GM18861 (cell line): ENCODE results near the gene TBC1D24.

Experiments
- ATAC-seq: cut with Tn5 transposase; IDR thresholded peaks from one replicate; pipeline ENCODE4 v1.9.1; 2021; ENCODE audit not compliant: unreplicated experiment

TBC1D24 gene

DNA sequence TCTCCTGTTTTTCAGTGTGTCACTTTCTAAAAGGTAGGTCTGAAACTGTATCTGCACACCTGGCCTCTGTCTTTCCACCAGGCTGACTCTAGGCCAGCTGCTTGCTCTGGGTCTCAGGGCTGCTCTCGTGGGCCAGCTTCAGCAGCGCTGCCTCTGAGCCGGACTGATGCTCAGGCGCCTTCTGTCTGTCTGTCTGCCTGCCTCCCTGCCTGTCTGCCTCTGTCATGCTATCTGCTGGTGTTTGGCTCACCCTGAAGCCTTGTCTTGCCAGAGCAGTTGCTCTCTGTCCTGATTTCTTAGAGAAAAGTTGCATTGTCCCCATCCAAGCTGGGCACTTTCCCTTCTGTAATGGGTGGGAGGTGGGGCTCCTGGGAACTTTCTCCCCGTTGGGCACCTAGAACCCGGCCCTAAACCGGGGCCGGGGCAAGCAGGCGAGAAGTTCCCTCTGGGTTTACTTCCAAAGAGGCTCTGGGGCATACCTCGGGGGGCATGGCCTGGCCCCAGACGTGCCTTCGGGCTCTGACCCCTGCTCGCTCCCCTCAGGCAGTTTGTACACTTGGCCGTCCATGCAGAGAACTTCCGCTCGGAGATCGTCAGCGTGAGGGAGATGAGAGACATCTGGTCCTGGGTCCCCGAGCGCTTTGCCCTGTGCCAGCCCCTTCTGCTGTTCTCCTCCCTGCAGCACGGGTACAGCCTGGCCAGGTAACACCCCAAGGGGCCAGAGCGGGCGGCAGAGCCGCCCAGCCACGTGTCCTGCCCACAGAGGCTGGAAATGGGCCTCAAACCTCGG, 23.0 kb downstream of the TBC1D24 start:
- no peak for ATAC-seq

DNA sequence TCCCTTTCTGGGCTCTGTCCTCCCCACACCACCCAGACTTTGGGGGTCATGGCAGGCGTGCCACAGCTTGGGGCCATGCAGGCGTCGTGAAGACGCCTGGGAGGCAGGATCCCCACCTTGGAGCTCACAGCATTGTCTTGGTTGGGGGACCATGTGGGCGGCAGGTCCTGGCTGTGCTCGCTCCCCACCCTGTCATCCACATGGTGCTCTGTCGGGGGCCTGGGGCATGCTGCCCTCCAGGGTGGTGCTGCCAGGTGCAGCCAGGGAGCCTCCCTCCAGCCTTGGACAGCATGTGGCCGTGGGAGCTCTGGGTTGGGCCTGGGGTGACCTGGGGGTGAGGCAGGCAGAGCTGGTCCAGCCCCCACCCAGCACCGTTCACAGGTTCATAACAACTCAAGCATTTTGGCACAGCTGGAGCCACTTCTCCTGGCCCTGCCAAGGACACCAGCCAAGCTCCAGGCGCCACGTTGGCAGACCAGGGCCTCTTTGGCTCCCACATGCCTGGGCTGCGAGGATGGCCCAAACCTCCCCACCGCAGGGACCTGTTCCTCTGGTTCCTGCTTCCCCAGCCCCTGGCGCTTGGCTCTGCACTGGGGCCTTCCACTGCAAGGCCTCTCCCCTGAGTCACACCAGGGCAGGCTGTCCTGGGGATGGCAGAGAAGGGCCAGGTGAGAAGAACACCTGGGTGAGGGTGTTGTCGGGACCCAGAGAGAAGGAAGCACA, 23.8 kb downstream of the TBC1D24 start:
- no peak for ATAC-seq

- no peak for ATAC-seq
Observed at GRCh38 chr16:2499454-2499853, 24.5 kb downstream of the TBC1D24 start.

DNA sequence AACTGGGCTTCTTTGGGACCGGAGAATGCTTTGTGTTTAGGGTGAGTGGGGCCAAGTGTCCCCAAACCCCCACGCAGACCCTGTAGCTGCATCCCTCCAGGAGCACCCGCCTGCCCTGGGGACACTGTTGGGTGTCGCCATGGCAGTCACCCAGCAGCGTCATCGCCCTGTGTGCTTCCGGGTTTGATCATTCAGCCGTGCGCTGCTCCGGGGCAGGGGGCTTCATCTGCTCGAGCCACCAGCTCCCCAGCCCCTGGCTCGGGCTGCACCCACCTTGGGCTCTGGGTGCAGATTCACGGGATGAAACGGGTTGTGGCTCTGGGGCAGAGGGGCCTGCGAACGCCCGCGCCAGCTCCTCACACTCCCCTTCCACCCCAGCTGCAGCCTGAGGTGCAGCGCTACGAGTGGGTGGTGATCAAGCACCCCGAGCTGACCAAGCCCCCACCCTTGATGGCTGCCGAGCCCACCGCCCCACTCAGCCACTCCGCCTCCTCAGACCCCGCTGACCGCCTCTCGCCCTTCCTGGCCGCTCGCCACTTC, 25.0 kb downstream of the TBC1D24 start:
- ATAC-seq, result no peak

DNA sequence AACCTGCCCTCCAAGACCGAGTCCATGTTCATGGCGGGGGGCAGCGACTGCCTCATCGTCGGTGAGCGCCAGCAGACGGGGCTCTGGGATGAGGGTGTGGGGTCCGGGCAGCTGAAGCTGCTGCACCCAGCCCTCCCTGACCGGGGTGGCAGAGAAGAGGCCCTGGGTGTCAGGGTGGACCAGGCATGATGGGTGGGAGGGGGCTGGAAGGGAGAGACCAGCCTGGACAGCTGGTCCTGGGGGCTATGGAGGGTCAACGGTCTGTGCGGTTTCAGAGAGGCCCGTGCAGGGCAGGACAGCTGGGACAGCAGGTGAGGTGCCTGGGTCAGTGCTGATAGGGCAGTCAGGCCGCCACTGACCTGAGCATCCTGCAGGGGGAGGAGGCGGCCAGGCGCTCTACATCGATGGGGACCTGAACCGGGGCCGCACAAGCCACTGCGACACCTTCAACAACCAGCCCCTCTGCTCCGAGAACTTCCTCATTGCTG, 25.5 kb downstream of the TBC1D24 start:
- ATAC-seq, result no peak

DNA sequence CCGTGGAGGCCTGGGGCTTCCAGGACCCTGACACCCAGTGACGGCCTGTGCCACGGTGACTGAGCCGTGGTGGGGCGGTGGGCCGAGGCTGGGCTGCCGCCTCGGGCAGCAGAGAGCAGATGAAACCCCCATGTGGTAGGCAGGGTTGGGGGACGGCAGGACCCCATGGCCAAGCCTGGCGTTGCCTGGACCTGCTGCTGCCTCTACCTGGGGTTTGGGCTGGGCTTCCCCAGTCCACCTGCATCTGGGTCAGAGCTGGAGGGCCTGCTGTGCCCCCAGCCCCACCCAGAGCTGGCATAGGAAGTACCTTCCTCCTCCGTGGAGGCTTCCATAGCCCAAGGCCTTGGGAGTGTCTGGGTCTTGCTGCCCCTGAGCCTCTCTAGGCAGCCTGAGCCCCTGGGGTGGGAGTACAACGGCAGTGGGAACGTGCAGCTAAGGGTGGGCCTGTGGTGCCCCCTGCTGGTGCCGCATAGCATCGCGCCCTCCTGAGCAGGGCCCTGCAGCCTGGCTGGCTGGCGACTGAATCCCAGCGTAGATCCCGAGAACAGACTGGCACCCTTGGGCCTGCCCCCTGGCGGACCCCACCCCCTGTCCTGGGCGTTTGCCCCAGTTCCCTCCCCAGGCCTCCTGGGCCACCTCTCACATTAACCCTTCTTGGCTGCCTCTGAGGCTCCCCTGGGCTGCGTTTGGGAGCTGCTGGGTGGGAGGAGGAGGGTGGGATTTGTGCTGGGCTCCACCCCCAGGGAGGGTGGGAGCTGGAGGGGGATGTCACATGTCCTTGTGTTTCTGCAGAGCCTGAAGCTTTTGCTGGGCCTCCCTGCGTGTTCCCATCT, 26.2 kb downstream of the TBC1D24 start:
- no peak for ATAC-seq

- ATAC-seq, result no peak
Observed at GRCh38 chr16:2501946-2502895, 27.3 kb downstream of the TBC1D24 start.

GRCh38 chr16:2505695-2506094, 30.8 kb downstream of the TBC1D24 start:
- ATAC-seq, result no peak

- ATAC-seq, result peak; percentile 41
Observed at GRCh38 chr16:2507052-2507659, 32.2 kb downstream of the TBC1D24 start.

GRCh38 chr16:2507665-2508064, 32.7 kb downstream of the TBC1D24 start:
- ATAC-seq, result peak; percentile 10

GRCh38 chr16:2508722-2509400, 33.9 kb downstream of the TBC1D24 start:
- no peak for ATAC-seq

DNA sequence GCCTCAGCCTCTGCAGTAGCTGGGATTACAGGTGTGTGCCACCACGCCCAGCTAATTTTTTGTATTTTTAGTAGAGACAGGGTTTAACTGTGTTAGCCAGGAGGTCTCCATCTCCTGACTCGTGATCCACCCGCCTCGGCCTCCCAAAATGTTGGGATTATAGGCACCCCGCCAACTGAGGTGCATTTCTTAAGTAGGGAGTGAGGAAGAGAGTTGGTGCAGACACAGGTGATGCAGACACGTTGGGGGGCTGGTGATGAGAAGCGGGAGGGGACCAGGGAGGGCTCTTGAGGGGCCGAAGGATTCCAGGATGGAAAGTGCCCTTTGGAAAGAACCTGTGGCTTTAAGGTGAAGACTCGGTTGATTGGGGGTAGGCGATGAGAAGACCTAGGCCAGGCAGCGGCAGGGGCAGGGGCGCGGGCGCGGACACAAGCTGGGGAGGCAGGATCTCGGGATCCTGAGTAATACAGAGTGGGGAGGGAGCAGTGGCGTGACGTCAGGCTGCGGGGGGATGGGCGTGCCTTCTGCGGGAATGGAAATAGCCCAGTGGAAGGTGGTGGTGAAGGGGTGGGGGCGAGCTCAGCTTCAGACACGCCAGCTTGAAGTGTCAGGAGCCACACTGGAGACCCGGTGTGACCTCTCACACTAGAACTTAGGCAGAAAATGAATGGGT, 36.3 kb downstream of the TBC1D24 start:
- no peak for ATAC-seq

DNA sequence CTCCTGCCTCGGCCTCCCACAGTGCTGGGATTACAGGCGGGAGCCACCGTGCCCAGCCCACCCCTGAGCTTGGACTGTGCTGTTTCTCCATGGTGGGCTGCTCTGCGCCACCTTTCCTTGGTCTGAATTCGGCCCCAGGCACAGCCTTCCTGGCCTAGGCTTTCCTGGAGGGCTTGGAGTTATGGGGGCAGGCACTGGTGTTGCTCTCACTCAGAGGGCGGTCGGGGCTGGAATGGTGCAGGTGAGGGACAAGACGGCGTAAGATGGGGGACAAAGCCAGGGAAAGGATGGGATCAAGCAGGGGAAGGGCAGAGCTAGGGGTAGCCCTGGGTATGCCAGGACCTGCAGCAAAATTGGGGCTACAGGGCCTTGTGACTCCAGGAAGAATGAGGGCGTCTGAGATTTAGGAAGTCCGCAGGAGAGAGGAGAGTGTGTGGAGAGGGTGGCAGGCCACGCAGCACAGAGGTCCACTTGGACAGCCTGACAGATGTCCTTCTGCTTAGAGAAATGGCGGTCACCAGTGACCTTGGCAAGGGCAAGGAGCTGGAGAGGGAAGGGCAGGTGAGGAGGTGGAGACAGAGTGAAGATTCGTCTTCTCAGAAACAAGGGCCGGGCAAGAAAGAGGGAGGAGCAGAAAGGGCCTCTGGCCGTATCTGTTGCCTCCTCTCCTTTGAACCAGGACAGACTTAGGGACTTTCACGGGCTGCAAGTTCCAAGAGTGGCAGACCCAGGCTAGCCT, 37.2 kb downstream of the TBC1D24 start:
- ATAC-seq, result no peak

GRCh38 chr16:2512735-2513404, 37.9 kb downstream of the TBC1D24 start:
- ATAC-seq, result no peak

DNA sequence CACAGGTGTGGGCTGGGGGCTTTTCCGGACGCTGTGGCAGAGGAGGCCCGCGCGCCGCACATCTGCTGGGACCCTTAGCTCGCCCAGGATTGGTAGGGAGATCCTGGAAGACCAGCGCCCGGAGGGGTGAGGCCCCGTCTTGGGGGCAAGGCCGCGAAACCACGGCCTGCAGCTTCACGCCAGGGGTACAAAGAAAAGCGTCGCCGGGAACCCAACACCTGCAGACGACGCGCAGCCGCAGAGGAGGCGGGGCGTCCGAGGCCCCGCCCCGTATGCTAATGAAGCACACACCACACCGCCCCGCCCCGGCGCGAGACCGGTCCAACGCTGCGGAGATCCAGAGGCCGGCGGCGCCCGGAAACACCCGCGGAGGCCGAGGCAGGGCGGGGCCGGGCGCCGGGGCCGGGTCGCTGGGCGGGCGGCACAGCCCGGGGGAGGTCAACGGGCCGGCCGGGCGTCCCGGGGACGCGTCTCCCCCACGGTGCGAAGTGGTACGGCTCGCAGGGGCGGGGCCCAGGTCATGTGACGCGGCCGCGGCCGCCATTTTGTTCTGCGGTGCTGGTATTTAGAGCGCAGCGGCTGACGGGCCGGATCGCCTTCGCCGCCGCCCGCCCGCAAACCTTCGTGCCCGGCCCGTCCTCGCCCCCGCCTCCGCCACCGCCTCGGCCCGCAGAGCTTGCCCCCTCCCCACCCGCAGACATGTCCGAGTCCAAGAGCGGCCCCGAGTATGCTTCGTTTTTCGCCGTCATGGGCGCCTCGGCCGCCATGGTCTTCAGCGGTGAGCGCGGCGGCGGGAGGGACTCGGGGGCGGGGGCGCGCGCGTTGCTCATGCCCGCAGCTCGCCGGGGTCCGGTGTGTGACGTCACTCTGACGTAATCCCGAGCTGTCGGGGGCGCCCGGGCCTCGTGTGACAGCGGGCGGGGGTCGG, 38.7 kb downstream of the TBC1D24 start, which contains the start of gene ATP6V0C:
Gene ATP6V0C, plus strand, starts transcription at position 548 of the 928 bp plus-strand sequence. Its CDS starts 152 bp downstream, at position 700.
- peak; percentile 59 for ATAC-seq
